ENCODE results near the gene OGFR.

The OGFR gene

GRCh38 chr20:62825986-62826645 lies 21.5 kb downstream of the OGFR start:
- no peak for DNase-seq (ENCODE audit: low read depth)

GRCh38 chr20:62826646-62827310 lies 22.1 kb downstream of the OGFR start:
- DNase-seq (ENCODE audit: low read depth) = no peak

GRCh38 chr20:62827311-62828038 lies 22.8 kb downstream of the OGFR start:
- DNase-seq (ENCODE audit: low read depth) = no peak

- DNase-seq (ENCODE audit: low read depth) = no peak
Measured at GRCh38 chr20:62828051-62828450, 23.4 kb downstream of the OGFR start.

- no peak for DNase-seq (ENCODE audit: low read depth)
Measured at GRCh38 chr20:62828511-62829230, 24.0 kb downstream of the OGFR start.

- no peak for DNase-seq (ENCODE audit: low read depth)
Measured at GRCh38 chr20:62829231-62830230, 24.9 kb downstream of the OGFR start.

GRCh38 chr20:62830251-62830650 lies 25.6 kb downstream of the OGFR start:
- no peak for DNase-seq (ENCODE audit: low read depth)

GRCh38 chr20:62830821-62831220 lies 26.2 kb downstream of the OGFR start:
- no peak for DNase-seq (ENCODE audit: low read depth)

- DNase-seq (ENCODE audit: low read depth) = no peak
Measured at GRCh38 chr20:62831361-62831788, 26.7 kb downstream of the OGFR start.

- no peak for DNase-seq (ENCODE audit: low read depth)
Measured at GRCh38 chr20:62831854-62832211, 27.2 kb downstream of the OGFR start.

GRCh38 chr20:62832212-62832922 lies 27.7 kb downstream of the OGFR start:
- no peak for DNase-seq (ENCODE audit: low read depth)

GRCh38 chr20:62832951-62833391 lies 28.3 kb downstream of the OGFR start:
- DNase-seq (ENCODE audit: low read depth) = no peak

GRCh38 chr20:62834967-62835730 lies 30.5 kb downstream of the OGFR start:
- DNase-seq (ENCODE audit: low read depth) = no peak

GRCh38 chr20:62835931-62836861 lies 31.6 kb downstream of the OGFR start:
- no peak for DNase-seq (ENCODE audit: low read depth)

GRCh38 chr20:62836967-62837490 lies 32.4 kb downstream of the OGFR start:
- DNase-seq (ENCODE audit: low read depth) = no peak

GRCh38 chr20:62837790-62838127 lies 33.1 kb downstream of the OGFR start:
- DNase-seq (ENCODE audit: low read depth) = no peak

- no peak for DNase-seq (ENCODE audit: low read depth)
Measured at GRCh38 chr20:62838128-62838891, 33.7 kb downstream of the OGFR start.

GRCh38 chr20:62839261-62839660 lies 34.6 kb downstream of the OGFR start:
- no peak for DNase-seq (ENCODE audit: low read depth)

Data from T-helper 22 cell (primary cell).